H1 (cell line): ENCODE results near the gene CPT2. TPM values are rescaled to one million over a fixed set of nuclear protein-coding genes. Genes with fewer than 3 reads are reported as not detected.

Experiments
- CTCF ChIA-PET: fragments of 300-600 bp; sonication (Branson Sonifier 250); formaldehyde crosslinking; loops from one replicate; lab custom pipeline; 2021; ENCODE audit not compliant: partially characterized antibody; lab: Charles Lee
- POLR2A ChIA-PET: fragments of 300-600 bp; sonication (Branson Sonifier 250); formaldehyde crosslinking; loops from one replicate; lab custom pipeline; 2021; ENCODE audit warnings: inconsistent platforms; ENCODE audit not compliant: partially characterized antibody; lab: Charles Lee
- DNase-seq, 2 experiments: peaks; one replicate each; pipeline versions ENCODE4 v3.0.0 to v3.0.0-alpha.2; 2010 to 2022; ENCODE audit warnings: low spot score in 2 of 2, low read depth in 1 of 2, mixed read lengths in 1 of 2
- FAIRE-seq: peaks from 2 replicates; lab custom pipeline; 2011; peaks lifted over from hg19 to GRCh38; lab: Jason Lieb, UNC
- H2AFZ ChIP-seq: 2 replicates; pipeline ENCODE4 v1.8.1; 2012; ENCODE audit warnings: low read length, inconsistent platforms
- H2AK5ac ChIP-seq: 2 replicates; pipeline ENCODE4 v1.6.1; 2013; ENCODE audit warnings: low read depth, low read length
- H2BK120ac ChIP-seq: replicated peaks from 2 replicates; pipeline ENCODE3; 2013; ENCODE audit warnings: low read depth, low read length, inconsistent platforms
- H2BK12ac ChIP-seq: 2 replicates; pipeline ENCODE4 v1.6.1; 2013; ENCODE audit warnings: low read depth, low read length
- H2BK15ac ChIP-seq: 2 replicates; pipeline ENCODE4 v1.6.1; 2013; ENCODE audit warnings: low read length
- H2BK20ac ChIP-seq: 2 replicates; pipeline ENCODE4 v1.6.1; 2013; ENCODE audit warnings: low read length
- H2BK5ac ChIP-seq: 2 replicates; pipeline ENCODE4 v1.6.1; 2013; ENCODE audit warnings: low read depth, low read length
- H3K14ac ChIP-seq: 2 replicates; pipeline ENCODE4 v1.6.1; 2013; ENCODE audit warnings: inconsistent platforms; ENCODE audit not compliant: insufficient read length
- H3K18ac ChIP-seq: 2 replicates; pipeline ENCODE4 v1.6.1; 2013; ENCODE audit warnings: low read length; ENCODE audit errors: extremely low read depth
- H3K23ac ChIP-seq: 2 replicates; pipeline ENCODE4 v1.6.1; 2013; ENCODE audit warnings: inconsistent platforms; ENCODE audit not compliant: insufficient read length
- H3K23me2 ChIP-seq: 2 replicates; pipeline ENCODE4 v1.6.1; 2013; ENCODE audit warnings: low read depth, low read length
- H3K27ac ChIP-seq: 2 replicates; pipeline ENCODE4 v1.6.1; 2011; ENCODE audit warnings: low read depth, low read length, inconsistent platforms
- H3K27me3 ChIP-seq, 4 experiments: replicated peaks in 1 of 4; 1 replicate in 1 of 4; 2 replicates in 3 of 4; pipeline versions ENCODE4 v1.6.1 to v1.8.1; 2011 to 2013; ENCODE audit warnings: low read length in 3 of 4, mild to moderate bottlenecking in 3 of 4, inconsistent platforms in 2 of 4, mixed read lengths in 2 of 4, moderate library complexity in 1 of 4; ENCODE audit not compliant: control insufficient read depth in 3 of 4, insufficient read depth in 3 of 4; ENCODE audit errors: extremely low read depth in 1 of 4
- H3K36me3 ChIP-seq, 4 experiments: 2 replicates each; pipeline versions ENCODE4 v1.6.1 to v1.8.1; 2011 to 2013; ENCODE audit warnings: mild to moderate bottlenecking in 4 of 4, low read length in 3 of 4, moderate library complexity in 2 of 4, control low read depth in 1 of 4, inconsistent platforms in 1 of 4; ENCODE audit not compliant: insufficient read depth in 4 of 4, control insufficient read depth in 2 of 4
- H3K4ac ChIP-seq: replicated peaks from 2 replicates; pipeline ENCODE3; 2013; ENCODE audit warnings: low read length, low read depth, mixed read lengths, inconsistent platforms; ENCODE audit not compliant: insufficient read length
- H3K4me1 ChIP-seq, 4 experiments: replicated peaks in 1 of 4; 1 replicate in 1 of 4; 2 replicates in 3 of 4; pipeline versions ENCODE4 v1.6.1 to v1.8.1; 2011 to 2013; ENCODE audit warnings: low read length in 3 of 4, inconsistent platforms in 2 of 4, mixed read lengths in 1 of 4; ENCODE audit not compliant: insufficient read depth in 4 of 4, control insufficient read depth in 3 of 4
- H3K4me2 ChIP-seq, 2 experiments: 2 replicates each; pipeline versions ENCODE4 v1.6.1 to v1.8.1; 2011 to 2013; ENCODE audit warnings: low read depth in 2 of 2, low read length in 2 of 2, control low read depth in 1 of 2, inconsistent platforms in 1 of 2, mild to moderate bottlenecking in 1 of 2; ENCODE audit not compliant: insufficient read depth in 1 of 2
- H3K4me3 ChIP-seq, 4 experiments: fragments of 200-600, 300-600 bp in 1 of 4; sonication (generic), shearing (Covaris generic), sonication (Bioruptor Twin) in 1 of 4; 2 replicates each; pipeline versions ENCODE4 v1.5.1 to v1.8.1; 2011 to 2016; ENCODE audit warnings: low read length in 4 of 4, low read depth in 3 of 4, control low read depth in 2 of 4, inconsistent platforms in 2 of 4, mild to moderate bottlenecking in 2 of 4, mixed read lengths in 1 of 4, moderate library complexity in 1 of 4; ENCODE audit not compliant: insufficient read depth in 2 of 4; ENCODE audit errors: extremely low read depth in 1 of 4
- H3K56ac ChIP-seq: replicated peaks from 2 replicates; pipeline ENCODE3; 2013; ENCODE audit warnings: low read depth, mild to moderate bottlenecking, mixed read lengths, low read length, inconsistent platforms; ENCODE audit not compliant: insufficient read length
- H3K79me1 ChIP-seq: 2 replicates; pipeline ENCODE4 v1.6.1; 2013; ENCODE audit warnings: low read depth, low read length, control low read depth
- H3K79me2 ChIP-seq, 2 experiments: 2 replicates each; pipeline versions ENCODE4 v1.6.1 to v1.8.1; 2012 to 2013; ENCODE audit warnings: low read length in 2 of 2, mild to moderate bottlenecking in 2 of 2, inconsistent platforms in 1 of 2; ENCODE audit not compliant: insufficient read depth in 2 of 2, control insufficient read depth in 1 of 2
- H3K9ac ChIP-seq, 4 experiments: replicated peaks in 1 of 4; 1 replicate in 1 of 4; 2 replicates in 3 of 4; pipeline versions ENCODE4 v1.6.1 to v1.8.1; 2011 to 2013; ENCODE audit warnings: low read depth in 3 of 4, low read length in 3 of 4, control low read depth in 2 of 4, mild to moderate bottlenecking in 2 of 4, moderate library complexity in 2 of 4, inconsistent platforms in 1 of 4; ENCODE audit errors: extremely low read depth in 1 of 4
- H3K9me3 ChIP-seq, 2 experiments: 2 replicates each; pipeline versions ENCODE4 v1.6.1 to v1.8.1; 2012 to 2013; ENCODE audit warnings: mild to moderate bottlenecking in 2 of 2, moderate library complexity in 2 of 2, control low read depth in 1 of 2, inconsistent platforms in 1 of 2, low read depth in 1 of 2, low read length in 1 of 2, mixed read lengths in 1 of 2; ENCODE audit not compliant: insufficient read depth in 2 of 2
- H4K20me1 ChIP-seq, 2 experiments: replicated peaks in 1 of 2; 2 replicates each; pipeline versions ENCODE3 to v1.8.1; 2011 to 2013; ENCODE audit warnings: inconsistent platforms in 2 of 2, low read length in 2 of 2, mild to moderate bottlenecking in 1 of 2; ENCODE audit not compliant: insufficient read depth in 2 of 2, control insufficient read depth in 1 of 2
- H4K5ac ChIP-seq: 2 replicates; pipeline ENCODE4 v1.6.1; 2013; ENCODE audit warnings: low read length, low read depth, mixed read lengths, inconsistent platforms; ENCODE audit not compliant: insufficient read length
- H4K8ac ChIP-seq: 2 replicates; pipeline ENCODE4 v1.8.0; 2013; ENCODE audit warnings: mild to moderate bottlenecking, moderate library complexity, low read length, inconsistent platforms; ENCODE audit not compliant: insufficient read depth; ENCODE audit errors: extremely low read depth
- H4K91ac ChIP-seq: replicated peaks from 2 replicates; pipeline ENCODE3; 2013; ENCODE audit warnings: low read length, mixed read lengths, inconsistent platforms; ENCODE audit not compliant: insufficient read length
- ATF3 ChIP-seq: IDR thresholded peaks from 2 replicates; pipeline ENCODE4 v1.6.1; 2011; ENCODE audit warnings: low read depth, mild to moderate bottlenecking, low read length; ENCODE audit not compliant: insufficient read depth
- BRCA1 ChIP-seq: IDR thresholded peaks from 2 replicates; pipeline ENCODE4 v1.6.1; 2012; ENCODE audit warnings: low read depth, low read length, improper control_type of control experiment
- JUN ChIP-seq: IDR thresholded peaks from 2 replicates; pipeline ENCODE4 v1.6.1; 2011; ENCODE audit warnings: low read depth, mild to moderate bottlenecking, improper control_type of control experiment, low read length
- JUND ChIP-seq: IDR thresholded peaks from 2 replicates; pipeline ENCODE4 v1.6.1; 2011; ENCODE audit warnings: mild to moderate bottlenecking, improper control_type of control experiment, low read length
- NANOG ChIP-seq: IDR thresholded peaks from 2 replicates; pipeline ENCODE4 v1.6.1; 2011; ENCODE audit warnings: low read length, low read depth, mild to moderate bottlenecking, inconsistent platforms; ENCODE audit not compliant: insufficient read depth, poor library complexity, severe bottlenecking
- POLR2AphosphoS5 ChIP-seq: IDR thresholded peaks from 2 replicates; pipeline ENCODE4 v1.6.1; 2011; ENCODE audit warnings: low read depth, low read length
- POU5F1 ChIP-seq: IDR thresholded peaks from 2 replicates; pipeline ENCODE4 v1.6.1; 2011; ENCODE audit warnings: low read depth, mild to moderate bottlenecking, low read length, moderate library complexity
- RFX5 ChIP-seq: IDR thresholded peaks from 2 replicates; pipeline ENCODE4 v1.6.1; 2011; ENCODE audit warnings: low read depth, low read length, improper control_type of control experiment, borderline replicate concordance
- SP2 ChIP-seq: IDR thresholded peaks from 2 replicates; pipeline ENCODE4 v1.6.1; 2012; ENCODE audit warnings: mild to moderate bottlenecking, low read length, inconsistent platforms
- TAF1 ChIP-seq: IDR thresholded peaks from 2 replicates; pipeline ENCODE4 v1.6.1; 2011; ENCODE audit warnings: mild to moderate bottlenecking, low read depth, low read length
- TAF7 ChIP-seq: optimal IDR thresholded peaks from 2 replicates; pipeline ENCODE3; 2011; ENCODE audit warnings: low read depth, mild to moderate bottlenecking, inconsistent platforms, low read length, moderate library complexity, borderline replicate concordance
- USF2 ChIP-seq: IDR thresholded peaks from 2 replicates; pipeline ENCODE4 v1.6.1; 2011; ENCODE audit warnings: low read length, improper control_type of control experiment
- ZNF274 ChIP-seq: IDR thresholded peaks from 2 replicates; pipeline ENCODE4 v1.7.0; 2012; ENCODE audit warnings: low read length, borderline replicate concordance; ENCODE audit errors: extremely low read depth
- whole genome bisulfite sequencing, 2 experiments: shearing (Covaris generic) in 1 of 2; methylation state at CpG; one replicate each; pipeline versions ENCODE4 v1.1.6 to v1.1.7; 2013 to 2015; ENCODE audit warnings: low lambda C conversion rate in 2 of 2, mixed read lengths in 2 of 2, inconsistent platforms in 1 of 2, low coverage in 1 of 2, missing lambda C conversion rate in 1 of 2; ENCODE audit not compliant: insufficient replicate concordance in 2 of 2, insufficient coverage in 1 of 2, insufficient read length in 1 of 2; ENCODE audit errors: extremely low coverage in 1 of 2, missing lambda C conversion rate in 1 of 2; 5-methylcytosine and 5-hydroxymethylcytosine counted together
- polyA plus RNA-seq, 7 experiments: library from polyadenylated mRNA; depleted of rRNA in 3 of 7; stranded (reverse) in 5 of 7; unstranded in 2 of 7; fragments of >200 nt in 5 of 7; fragments of 200-250 nt in 2 of 7; gene quantifications; 1 replicate in 5 of 7; 2 replicates in 1 of 7; 4 replicates in 1 of 7; pipeline versions ENCODE4 v1.2.1 to v1.2.3, GENCODE V29; 2011 to 2013; ENCODE audit warnings: missing spikeins in 2 of 7, mixed read lengths in 2 of 7
- total RNA-seq: library from RNA; stranded (reverse); fragmentation: NEBNext Ultra II Directional; extraction: Animal tissue kit (Norgen Biotek cat#: 25700); gene quantifications from 2 replicates; pipeline ENCODE4 v1.2.1, GENCODE V29; 2021

The CPT2 gene
- total and polyA plus RNA-seq, 2 of the 8 experiments (the other 6 are each of a cell fraction or from before 2014, with no cell fraction given): 23.9 to 25.5 TPM

DNA sequence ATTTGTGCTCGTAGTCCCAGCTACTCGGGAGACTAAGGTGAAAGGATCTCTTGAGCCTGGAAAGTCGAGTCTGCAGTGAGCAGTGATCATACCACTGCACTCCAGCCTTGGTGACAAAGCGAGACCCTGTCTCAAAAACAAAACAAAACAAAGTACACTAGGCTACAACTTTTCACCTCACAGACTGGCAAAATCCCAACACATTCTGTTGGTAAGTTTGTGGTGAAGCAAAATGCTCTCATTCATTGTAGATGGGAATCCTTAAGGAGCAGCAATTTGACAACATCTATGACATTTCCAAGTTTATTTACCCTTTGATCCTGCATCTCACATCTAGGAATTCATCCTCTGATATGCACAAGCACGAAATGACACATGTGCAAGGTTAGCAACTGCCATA, 34.0 kb upstream of the CPT2 start:
- Histone ChIP-seq H2AFZ (peak overlapping the region; percentile 18; the same call in 1 of the 2 replicates), H3K27me3 (no peaks in the 10 kb centered on the region), H4K5ac (no peak overlapping the region), H2BK15ac (no peak overlapping the region), H4K8ac (no peak overlapping the region), H4K91ac (no peak overlapping the region), H2BK5ac (no peak overlapping the region), H4K20me1 (no peaks in the 10 kb centered on the region), H3K4me3 (no peak overlapping the region), H2BK120ac (no peak overlapping the region), H3K4ac (no peak overlapping the region), H3K79me2 (no peaks in the 10 kb centered on the region), H3K4me1 (peaks cover 0 to 12% (median 6%) of the 10 kb centered on the region in 4 experiments; a peak in 3 of 7 replicates), H2BK20ac (no peak overlapping the region), H3K56ac (no peak overlapping the region), H3K36me3 (no peaks in the 10 kb centered on the region), H3K18ac (no peak overlapping the region; the same call in 1 of the 2 replicates), H3K27ac (no peak overlapping the region), H3K23ac (no peak overlapping the region), H2BK12ac (no peak overlapping the region), H3K9me3 (no peaks in the 10 kb centered on the region), H3K14ac (no peak overlapping the region), H3K79me1 (no peaks in the 10 kb centered on the region), H3K23me2 (no peaks in the 10 kb centered on the region), H2AK5ac (no peak overlapping the region), H3K9ac (no peak overlapping the region), H3K4me2 (peak overlapping the region in 1 of 2 experiments; percentile 28; a peak in 2 of 4 replicates)
- no peak for DNase-seq
- 82% methylated on average over 5 of the region's 5 CpGs; no CpG with 5 or more reads in 1 of the 2 experiments for WGBS, 2 experiments
- ChIA-PET CTCF (interaction anchor here (0.7 to 2.9 kb wide), 3 partner anchors 11 to 84 kb away, joined by 3 to 14 read pairs (median 8); no protein-coding TSS in a partner anchor), POLR2A (no interaction called here)
- FAIRE-seq: no peak
- TF ChIP-seq NANOG (no peak), POLR2AphosphoS5 (no peak), USF2 (no peak), ATF3 (no peak), JUN (no peak), RFX5 (no peak), JUND (no peak), POU5F1 (no peak), BRCA1 (no peak), ZNF274 (no peak), TAF1 (no peak), TAF7 (no peak), SP2 (no peak)
